ENCODE measurements around the gene C2orf81.
"Not testable (repeated sequence)": the region's sequence is repeated elsewhere in the genome, so short reads cannot be mapped to it uniquely, and the experiment has no call there.

The C2orf81 gene

GRCh38 chr2:74442483-74443297 is 21.3 kb upstream of the C2orf81 start:
- not testable (repeated sequence) for DNase-seq

DNA sequence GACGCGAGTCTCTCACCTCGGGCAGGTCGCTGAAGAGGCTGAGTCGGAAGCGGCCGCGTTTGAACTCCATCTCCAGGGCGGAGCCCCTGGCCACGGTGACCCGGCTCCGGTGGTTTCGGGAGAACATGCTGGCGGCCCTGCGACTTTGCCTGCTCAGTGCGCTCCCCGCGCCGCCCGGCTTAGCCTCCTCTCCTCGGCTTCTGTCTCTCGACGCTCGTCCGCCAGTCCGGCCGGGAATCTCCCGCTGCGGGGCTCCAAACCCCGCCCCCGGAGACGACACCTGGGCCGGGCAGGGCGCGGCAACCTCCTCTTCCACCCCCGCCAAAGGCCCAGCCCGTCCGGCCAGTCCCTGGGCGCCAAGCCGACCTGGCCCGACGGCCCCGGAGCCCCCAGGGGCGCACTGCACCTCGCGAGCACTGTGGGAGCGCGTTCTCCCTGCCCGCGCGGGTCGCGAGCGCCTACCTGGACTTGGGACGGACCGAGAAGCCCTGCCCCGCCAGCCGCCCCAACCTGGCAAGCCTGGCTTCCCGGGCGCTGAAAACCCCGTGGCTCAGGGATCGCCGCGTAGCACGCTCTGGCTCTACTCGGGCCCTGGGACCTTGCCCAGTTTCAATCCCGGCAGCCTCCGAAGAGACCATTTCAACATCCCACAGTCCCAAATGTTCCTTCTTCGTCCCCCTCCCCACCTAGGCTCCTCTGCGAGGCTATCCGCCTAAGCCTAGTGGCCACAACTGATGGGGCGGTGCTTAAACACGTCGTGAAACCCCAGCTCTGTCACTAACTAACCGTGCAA is 20.5 kb upstream of the C2orf81 start, which contains the start of gene RTKN:
RTKN (minus strand) TSS at position 248 of the 793 bp plus-strand sequence; CDS start at position 127, 121 bp downstream.
- no peak for DNase-seq

DNA sequence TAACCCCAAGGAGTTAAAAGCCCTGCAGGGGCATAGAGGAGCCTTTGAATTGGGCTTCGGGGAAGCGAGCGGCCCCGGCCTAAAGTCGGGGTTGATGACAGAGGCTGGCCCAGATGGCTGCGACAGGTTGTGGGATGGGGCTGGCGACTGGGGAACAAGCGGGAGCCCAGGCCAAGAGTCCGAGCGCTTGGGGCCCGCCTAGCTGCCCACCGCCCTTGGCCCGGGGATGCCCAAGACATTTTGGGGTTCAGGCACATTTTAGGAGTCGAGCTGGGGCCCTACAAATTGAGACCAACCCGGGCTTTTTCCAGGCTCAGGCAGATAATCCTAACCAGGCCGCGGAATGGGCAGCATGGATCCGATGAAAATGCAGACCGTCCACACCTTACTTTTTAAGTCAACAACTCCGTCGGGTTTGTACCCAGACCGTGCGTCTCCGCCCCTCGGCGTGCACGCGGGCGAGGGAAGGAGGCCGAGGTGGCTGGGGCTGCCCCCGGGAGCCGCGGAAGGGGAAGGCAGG is 19.8 kb upstream of the C2orf81 start:
- no peak for DNase-seq

- DNase-seq, result no peak
These were observed 19.2 kb upstream of the C2orf81 start for GRCh38 chr2:74440378-74441169.

DNA sequence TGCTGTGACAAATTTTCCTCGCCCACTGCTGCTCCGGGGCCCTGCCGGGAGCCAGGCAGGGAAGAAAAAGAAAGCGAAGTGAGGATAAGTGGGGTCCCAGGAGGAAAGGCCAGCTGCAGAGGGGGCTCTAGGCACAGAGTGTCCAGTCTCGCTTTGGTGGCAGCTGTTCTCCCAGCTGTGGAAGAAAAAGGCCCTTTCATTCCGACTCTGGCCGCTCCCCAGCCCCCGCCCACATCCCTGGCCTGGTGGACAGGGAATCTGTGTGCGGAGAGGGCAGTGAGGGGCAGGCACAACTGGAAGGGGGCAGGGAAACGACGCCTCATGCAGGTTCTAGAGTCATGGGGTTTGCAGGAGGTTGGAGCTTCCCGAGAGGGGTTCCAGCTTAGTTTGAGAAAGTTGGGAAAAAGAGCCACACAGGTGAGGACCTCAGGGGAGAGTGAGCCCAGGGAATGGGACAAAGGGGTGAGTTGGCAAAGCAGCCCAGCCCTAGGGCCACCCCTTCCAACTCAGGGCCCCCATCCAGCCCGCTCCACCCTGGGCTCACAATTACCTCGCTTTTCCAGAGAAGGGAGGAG is 18.5 kb upstream of the C2orf81 start:
- DNase-seq, result no peak

DNA sequence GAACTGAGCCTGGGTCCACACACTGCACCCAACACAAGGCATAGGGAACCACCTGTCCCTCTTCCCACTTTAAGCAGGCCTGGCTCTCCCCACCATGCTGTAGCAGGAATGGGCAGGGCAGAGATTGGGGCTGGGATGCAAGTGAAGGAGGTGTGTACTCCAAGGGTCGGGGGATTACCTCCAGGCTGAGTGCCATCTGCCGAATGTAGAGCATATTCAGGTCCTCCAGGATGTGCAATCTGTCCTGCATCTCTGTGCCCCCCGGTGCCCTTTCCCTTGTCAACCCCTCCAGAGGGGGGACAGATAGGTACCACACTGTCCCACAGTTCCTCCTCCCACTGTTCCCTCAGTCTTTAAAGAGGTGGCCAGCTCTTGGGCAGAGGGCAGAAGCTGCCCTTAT is 18.0 kb upstream of the C2orf81 start:
- DNase-seq, result no peak

- no peak for DNase-seq
These were observed 16.8 kb upstream of the C2orf81 start for GRCh38 chr2:74438248-74438647.

DNA sequence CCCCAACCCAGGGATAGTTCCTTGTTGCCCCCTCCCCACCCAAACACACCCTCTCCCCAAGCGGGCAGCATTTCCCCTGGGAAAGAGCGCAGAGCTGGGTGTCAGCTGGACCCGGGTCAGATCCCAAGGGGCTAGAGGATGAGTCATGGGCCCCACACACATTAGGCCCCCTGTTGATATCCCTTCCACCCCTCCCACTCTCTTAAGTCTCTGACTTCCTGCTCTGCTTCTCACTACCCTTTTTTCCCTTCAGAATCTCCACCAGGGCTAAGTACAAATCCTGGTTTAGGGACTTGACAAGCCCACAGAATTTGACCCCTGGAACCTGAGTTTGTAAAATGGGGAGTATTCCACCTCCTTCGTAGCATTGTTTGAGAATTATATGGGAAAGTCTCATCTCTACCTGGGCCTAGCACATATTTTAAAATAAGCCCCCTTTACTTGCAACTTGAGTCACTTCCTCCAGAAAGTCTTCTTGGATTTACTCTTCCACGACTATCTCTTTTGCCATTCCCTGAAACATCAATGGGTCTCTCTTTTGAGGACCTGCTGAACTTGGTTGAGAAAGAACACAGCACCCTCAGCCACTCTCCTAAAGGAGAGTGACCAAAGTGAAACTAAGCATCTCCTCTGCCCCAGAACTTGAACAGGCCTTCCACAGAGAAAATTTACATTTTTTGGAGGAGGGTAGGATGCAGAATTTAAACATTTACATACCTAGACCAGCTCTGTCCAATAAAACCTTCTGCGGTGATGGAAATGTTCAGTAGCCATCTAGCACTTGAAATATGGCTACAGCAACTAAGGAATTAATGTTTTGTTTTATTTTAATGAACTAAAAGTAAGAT is 15.7 kb upstream of the C2orf81 start:
- DNase-seq, result no peak

DNA sequence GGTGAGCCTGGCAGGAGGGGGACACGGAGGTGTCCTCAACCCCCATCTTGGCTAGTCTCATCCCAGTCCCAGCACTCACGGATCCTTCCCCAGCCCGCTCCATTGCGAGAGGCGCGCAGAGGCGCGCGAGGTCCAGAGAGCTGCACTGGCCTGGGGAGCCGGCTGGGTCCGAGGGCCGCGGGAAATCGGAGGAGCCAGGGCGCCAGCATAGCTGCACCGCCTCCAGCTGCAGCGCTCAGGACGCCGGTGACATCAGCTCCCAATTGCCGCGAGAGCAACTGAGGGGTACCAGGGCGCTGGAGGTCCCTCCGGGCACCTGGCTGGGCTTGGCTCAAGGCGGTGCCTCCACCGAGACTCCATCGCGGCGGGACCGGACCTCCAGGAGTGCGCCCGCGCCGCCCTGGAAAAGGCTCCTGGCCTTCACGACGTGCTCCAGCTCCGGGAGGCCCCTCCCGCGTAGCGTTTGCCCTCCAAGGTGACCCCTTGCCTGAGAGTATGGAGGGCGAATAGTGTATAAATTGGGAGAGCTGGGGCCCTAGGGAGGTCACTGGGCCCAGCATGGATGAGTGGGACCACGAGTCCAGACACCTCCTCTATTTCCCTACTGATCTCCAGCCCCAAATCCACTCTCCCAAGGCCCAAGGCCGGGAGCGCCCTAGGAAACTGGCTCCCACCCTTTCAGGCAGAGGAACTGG is 14.8 kb upstream of the C2orf81 start:
- no peak for DNase-seq

DNA sequence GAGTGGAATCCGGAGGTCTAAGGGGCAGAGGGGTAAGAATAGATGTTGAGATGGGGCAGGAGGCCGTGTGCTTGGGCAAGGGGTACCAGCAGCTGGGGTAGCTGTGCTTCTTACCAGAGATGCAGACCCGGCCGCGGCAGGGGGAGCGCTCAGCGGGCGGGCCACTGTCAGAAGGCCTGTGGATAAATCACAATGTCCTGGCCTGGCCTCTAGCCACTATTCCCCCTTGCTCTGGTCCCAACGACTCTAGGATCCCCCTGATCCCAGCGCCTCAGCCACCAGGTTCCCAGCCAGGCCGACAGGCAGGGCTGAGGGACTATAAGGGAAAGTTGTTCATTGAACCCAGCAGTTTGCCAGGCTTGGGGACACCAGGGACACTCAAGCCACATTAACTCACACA is 9.1 kb upstream of the C2orf81 start:
- DNase-seq, result no peak

DNA sequence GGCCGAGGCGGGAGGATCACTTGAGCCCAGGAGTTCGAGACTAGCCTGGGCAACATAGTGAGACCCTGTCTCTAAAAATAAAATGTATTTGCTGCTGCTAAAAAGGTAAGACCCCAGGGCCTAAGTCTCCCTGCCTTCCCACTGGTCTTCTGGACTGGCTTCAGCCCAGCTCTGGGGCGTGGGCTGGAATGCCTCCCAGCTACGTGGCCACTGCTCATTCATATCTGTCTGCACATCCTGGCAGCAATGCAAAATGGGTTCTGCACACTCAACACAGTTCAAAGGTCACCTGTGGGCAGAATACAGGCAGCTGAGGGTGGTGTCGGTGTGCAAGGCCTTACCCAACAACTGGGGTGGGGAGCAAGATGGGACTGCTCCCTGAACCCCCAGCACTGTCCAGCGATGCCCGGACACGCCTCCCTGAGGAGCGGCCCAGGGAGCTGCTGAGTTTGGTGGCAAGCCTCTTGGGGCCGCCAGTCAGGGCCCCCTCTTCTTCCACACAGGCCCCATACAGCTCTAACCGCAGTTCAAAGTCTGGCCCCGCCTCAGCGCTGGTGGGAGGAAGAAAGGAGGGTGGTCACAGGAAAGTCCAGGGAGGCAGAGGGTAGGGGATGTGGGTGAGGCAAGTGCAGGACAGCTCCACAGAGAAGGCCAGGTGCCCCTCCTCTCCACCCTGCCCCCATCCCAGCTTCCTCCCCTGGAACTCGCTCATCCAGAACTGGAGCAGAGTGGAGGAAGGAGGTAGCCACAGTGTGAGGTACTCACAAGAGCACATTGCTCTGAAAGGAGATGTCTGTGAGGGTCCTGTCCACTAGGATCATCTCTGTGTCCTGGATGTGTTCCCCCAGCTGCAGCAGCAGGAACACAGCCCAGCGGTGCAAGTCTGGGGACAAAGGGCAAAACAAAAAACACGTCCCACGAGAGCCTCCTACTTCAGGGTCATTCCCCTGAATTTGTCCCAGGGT is 8.3 kb upstream of the C2orf81 start:
- DNase-seq, result no peak

GRCh38 chr2:74428675-74429074 is 7.3 kb upstream of the C2orf81 start:
- no peak for DNase-seq

- DNase-seq, result no peak
These were observed 6.1 kb upstream of the C2orf81 start for GRCh38 chr2:74427551-74427950.

- no peak for DNase-seq
These were observed 4.9 kb upstream of the C2orf81 start for GRCh38 chr2:74426181-74426758.

GRCh38 chr2:74425523-74425922 is 4.1 kb upstream of the C2orf81 start:
- DNase-seq, result no peak

DNA sequence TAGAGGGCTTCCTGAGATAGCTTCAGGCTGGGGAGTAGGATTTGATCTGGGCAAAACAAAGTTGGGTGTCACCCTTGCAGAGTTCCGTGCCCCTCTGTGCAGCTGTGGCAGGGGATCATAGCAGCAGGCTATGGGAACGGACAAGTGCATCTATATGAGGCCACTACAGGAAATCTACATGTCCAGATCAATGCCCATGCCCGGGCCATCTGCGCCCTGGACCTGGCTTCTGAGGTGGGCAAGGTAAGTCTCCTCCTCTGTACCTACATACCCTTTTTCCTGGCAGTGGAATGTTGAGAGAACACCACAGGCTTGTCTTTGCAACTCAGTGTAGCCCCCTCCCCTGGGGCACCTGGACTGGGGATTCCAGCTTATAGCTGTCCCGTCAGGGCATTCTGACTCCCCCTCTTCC is 3.6 kb upstream of the C2orf81 start:
- no peak for DNase-seq

DNA sequence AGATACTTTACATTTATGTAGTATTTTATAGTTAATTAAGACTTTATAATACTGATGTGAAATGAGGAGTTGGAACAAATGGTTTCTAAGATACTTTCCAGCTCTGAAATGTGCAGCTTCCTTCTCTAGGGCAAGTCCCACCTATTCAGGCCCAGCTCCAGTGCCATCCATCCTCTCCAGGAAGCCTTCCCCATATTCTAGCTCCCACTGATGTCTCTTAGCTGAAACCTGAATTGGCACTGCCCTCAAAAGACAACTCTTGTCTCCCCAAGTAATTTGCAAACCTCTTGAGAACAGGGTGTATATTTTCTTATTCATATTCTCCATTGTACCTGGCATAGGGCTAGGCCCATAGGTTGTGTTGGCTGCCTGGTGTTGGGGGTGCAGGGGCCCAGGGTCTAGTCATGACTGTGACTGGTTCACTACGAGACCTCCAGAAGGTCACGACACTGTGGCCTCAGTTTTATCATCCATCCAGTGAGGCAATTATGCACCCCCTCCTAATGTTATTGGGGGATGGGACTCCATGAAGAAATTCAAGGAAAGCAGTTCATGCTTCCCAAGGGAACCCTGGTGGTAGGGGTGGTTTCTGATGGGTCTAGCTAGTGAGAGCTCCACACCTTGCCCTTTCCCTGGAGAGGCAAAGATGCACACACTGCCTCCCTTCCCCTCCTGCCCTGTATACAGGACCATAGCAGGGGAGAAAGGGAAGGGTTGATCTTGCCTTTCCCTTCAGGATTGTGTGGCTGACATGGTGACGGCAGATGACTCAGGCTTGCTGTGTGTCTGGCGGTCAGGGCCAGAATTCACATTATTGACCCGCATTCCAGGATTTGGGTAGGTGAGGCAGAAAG is 2.9 kb upstream of the C2orf81 start:
- DNase-seq, result no peak
